Neural cell (in vitro differentiated cells): Measurements from ENCODE around the gene VMAC.

Experiments used
- EP300 ChIP-seq: fragments of 450-650 bp; conservative IDR thresholded peaks from 2 replicates; pipeline ENCODE4 v1.6.1; 2014; ENCODE audit warnings: antibody characterized with exemption, mild to moderate bottlenecking, moderate library complexity; ENCODE audit not compliant: poor library complexity, severe bottlenecking
- EZH2 ChIP-seq: fragments of 200-600, 300-800 bp; shearing (Covaris generic), sonication (generic); IDR thresholded peaks from 2 replicates; pipeline ENCODE4 v1.6.1; 2014; ENCODE audit warnings: antibody characterized with exemption, low read length, borderline replicate concordance, mild to moderate bottlenecking; ENCODE audit not compliant: insufficient read depth, poor library complexity, severe bottlenecking
- MXI1 ChIP-seq: fragments of 450-650 bp; conservative IDR thresholded peaks from 2 replicates; pipeline ENCODE4 v1.6.1; 2014; ENCODE audit warnings: antibody characterized with exemption, mild to moderate bottlenecking; ENCODE audit not compliant: poor library complexity, severe bottlenecking
- POLR2AphosphoS5 ChIP-seq: IDR thresholded peaks from 2 replicates; pipeline ENCODE4 v1.6.1; 2012
- RAD21 ChIP-seq: fragments of 450-650 bp; conservative IDR thresholded peaks from 2 replicates; pipeline ENCODE4 v1.6.1; 2014; ENCODE audit warnings: antibody characterized with exemption, mild to moderate bottlenecking, moderate library complexity
- SMC3 ChIP-seq: fragments of 450-650 bp; conservative IDR thresholded peaks from 2 replicates; pipeline ENCODE4 v1.6.1; 2014; ENCODE audit warnings: antibody characterized with exemption, mild to moderate bottlenecking, moderate library complexity; ENCODE audit not compliant: poor library complexity
- TAF1 ChIP-seq: IDR thresholded peaks from 2 replicates; pipeline ENCODE4 v1.6.1; 2012; ENCODE audit warnings: low read depth
- TF ChIP-seq, protein P1 (sequence below): fragments of 450-650 bp; IDR thresholded peaks from 2 replicates; pipeline ENCODE4 v1.5.1; 2014; ENCODE audit warnings: antibody characterized with exemption, mild to moderate bottlenecking, moderate library complexity; ENCODE audit not compliant: poor library complexity, severe bottlenecking
- TF ChIP-seq, protein P2 (sequence below): IDR thresholded peaks from 2 replicates; pipeline ENCODE4 v1.6.1; 2012; ENCODE audit warnings: borderline replicate concordance

- TF ChIP-seq, protein P1, sequence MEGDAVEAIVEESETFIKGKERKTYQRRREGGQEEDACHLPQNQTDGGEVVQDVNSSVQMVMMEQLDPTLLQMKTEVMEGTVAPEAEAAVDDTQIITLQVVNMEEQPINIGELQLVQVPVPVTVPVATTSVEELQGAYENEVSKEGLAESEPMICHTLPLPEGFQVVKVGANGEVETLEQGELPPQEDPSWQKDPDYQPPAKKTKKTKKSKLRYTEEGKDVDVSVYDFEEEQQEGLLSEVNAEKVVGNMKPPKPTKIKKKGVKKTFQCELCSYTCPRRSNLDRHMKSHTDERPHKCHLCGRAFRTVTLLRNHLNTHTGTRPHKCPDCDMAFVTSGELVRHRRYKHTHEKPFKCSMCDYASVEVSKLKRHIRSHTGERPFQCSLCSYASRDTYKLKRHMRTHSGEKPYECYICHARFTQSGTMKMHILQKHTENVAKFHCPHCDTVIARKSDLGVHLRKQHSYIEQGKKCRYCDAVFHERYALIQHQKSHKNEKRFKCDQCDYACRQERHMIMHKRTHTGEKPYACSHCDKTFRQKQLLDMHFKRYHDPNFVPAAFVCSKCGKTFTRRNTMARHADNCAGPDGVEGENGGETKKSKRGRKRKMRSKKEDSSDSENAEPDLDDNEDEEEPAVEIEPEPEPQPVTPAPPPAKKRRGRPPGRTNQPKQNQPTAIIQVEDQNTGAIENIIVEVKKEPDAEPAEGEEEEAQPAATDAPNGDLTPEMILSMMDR, result no peak
- TF ChIP-seq, protein P2, sequence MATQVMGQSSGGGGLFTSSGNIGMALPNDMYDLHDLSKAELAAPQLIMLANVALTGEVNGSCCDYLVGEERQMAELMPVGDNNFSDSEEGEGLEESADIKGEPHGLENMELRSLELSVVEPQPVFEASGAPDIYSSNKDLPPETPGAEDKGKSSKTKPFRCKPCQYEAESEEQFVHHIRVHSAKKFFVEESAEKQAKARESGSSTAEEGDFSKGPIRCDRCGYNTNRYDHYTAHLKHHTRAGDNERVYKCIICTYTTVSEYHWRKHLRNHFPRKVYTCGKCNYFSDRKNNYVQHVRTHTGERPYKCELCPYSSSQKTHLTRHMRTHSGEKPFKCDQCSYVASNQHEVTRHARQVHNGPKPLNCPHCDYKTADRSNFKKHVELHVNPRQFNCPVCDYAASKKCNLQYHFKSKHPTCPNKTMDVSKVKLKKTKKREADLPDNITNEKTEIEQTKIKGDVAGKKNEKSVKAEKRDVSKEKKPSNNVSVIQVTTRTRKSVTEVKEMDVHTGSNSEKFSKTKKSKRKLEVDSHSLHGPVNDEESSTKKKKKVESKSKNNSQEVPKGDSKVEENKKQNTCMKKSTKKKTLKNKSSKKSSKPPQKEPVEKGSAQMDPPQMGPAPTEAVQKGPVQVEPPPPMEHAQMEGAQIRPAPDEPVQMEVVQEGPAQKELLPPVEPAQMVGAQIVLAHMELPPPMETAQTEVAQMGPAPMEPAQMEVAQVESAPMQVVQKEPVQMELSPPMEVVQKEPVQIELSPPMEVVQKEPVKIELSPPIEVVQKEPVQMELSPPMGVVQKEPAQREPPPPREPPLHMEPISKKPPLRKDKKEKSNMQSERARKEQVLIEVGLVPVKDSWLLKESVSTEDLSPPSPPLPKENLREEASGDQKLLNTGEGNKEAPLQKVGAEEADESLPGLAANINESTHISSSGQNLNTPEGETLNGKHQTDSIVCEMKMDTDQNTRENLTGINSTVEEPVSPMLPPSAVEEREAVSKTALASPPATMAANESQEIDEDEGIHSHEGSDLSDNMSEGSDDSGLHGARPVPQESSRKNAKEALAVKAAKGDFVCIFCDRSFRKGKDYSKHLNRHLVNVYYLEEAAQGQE, result no peak
- TF ChIP-seq POLR2AphosphoS5 (no peak), EP300 (no peak), SMC3 (no peak), TAF1 (no peak), RAD21 (no peak), EZH2 (no peak), MXI1 (no peak)
Observed at GRCh38 chr19:5877882-5878281, 26.8 kb upstream of the VMAC start.
